HUDEP-2 (cell line): ENCODE results near the gene DDX39B.
A peak's percentile ranks its signal among the peaks of the same experiment; 100 is the strongest.

Experiments used
- DNase-seq, 76 experiments: peaks; one replicate each; lab custom pipeline; 2025; ENCODE audit not compliant: unreplicated experiment in 76 of 76; lab: John Stamatoyannopoulos, UW

Gene DDX39B

DNA sequence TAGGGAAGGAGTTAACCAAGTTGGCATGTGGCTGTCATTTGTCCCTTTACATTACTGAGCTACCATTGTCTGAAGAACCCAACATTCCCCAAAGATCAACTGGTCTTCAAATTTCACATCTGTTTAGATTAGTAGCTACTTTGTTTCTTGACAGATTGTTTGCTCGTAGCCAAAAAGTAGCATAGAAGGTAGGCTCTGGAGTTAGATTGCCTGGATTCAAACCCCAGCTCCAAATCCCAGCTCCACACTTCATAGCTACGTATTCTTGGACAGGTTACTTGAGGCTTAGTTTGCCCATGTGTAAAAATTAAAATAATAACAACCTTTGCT lies 6.7 kb upstream of the DDX39B start:
- no peak for DNase-seq

DNA sequence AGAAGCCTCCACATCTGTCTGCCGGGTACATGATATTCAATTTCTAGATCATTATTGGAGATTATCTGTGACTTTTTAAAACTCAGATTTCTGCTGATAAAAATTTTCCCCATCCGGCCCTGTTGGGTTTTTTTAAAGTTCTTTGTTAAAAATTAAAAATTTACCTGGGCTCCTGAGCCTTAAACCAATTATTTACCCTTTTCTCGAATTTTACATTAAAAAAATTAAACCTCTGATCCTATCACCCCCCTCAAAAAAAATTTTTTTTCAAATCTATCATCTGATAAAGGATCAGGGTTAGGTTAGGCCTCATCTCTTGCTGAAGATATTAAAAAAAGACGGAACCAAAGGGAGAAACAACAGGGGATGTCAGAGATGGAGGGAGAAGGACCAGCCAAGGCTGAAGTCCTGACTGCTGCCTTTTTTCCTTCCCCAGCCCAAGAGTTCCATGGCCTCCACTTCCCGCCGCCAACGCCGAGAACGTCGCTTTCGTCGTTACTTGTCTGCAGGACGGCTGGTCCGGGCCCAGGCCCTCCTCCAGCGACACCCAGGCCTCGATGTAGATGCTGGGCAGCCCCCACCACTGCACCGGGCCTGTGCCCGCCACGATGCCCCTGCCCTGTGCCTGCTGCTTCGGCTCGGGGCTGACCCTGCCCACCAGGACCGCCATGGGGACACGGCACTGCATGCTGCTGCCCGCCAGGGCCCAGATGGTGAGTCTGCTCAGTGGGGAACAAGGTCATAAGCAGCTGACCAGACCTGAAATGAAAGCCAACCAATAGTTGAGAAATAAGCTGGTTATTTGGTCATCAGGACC lies 6.1 kb upstream of the DDX39B start:
- DNase-seq = no peak

DNA sequence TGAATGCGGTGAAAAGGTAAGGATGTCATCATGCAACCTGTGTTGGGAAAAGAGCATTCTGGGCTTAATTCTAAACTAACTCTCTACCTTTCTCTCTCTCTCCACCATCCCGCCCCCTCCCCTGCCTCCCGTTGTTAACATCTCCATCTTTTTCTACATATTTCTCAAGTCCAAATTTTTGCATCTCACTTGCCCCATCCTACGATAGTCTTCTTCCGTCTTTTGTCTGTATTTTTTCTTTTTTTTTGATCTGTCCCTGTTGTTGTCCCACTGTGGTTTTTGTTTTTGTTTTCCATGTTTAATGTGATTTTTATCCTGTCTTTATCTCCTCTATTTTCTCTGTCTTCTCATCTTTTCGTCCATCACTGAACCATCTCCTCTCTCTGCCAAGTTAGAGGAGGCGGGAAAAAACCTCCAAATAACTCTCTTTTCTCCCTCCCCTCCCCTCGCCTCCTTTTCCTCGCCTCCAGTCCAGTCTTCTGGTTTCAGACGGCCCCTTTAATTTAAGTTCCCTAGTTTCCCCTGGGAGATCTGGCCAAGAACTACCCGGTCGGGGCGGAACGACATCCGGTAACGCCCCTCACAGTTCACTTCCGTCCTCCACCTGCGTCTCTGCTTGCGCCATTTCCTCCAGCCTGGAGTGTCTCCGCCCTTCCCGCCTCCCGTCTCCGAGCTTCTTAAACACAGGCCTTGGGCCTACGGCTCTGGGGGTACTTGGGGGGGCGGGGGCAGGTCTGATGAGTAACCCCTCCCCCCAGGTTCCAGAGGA lies 5.3 kb upstream of the DDX39B start, which contains the start of gene NFKBIL1:
Gene NFKBIL1, plus strand, starts transcription at position 651 of the 769 bp plus-strand sequence. Its CDS starts 87 bp downstream, at position 738.
- peak in 75 of 76 experiments; percentile 38 to 98 (median 94) for DNase-seq

DNA sequence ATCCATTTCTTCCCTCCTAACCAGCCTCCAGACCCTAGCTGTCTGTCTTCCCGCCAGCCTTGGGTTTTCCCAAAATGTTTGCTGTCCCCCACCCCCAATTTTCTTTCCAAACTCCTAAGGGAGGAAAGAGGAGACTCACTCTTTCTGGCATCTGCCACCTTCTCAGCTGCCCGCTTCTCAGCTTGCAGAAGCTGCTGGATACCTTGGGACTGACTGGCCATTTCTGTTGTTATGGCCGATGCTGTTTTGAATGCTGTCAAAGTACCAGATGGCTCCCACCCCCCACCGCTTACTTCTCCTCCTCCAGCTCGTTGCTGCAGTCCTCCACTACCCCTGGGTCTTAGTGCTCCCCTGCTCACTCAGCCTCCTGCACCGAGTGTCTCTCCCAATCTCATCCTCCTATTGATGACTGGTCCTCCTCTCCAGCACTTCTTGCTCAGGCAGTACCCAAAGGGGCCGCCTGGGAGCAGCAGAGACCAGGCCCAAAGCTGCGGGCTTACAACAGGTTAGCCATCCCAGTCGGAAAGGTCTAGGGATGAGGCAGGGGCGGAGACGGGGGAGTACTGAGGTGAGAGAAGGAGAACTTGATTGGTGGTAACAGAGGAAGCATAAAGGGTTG lies 4.6 kb upstream of the DDX39B start, which contains the start of gene ATP6V1G2:
Gene ATP6V1G2, minus strand, starts transcription at position 270 of the 619 bp plus-strand sequence. Its CDS starts 49 bp downstream, at position 221.
- peak in 74 of 76 experiments; percentile 38 to 92 (median 80) for DNase-seq

DNA sequence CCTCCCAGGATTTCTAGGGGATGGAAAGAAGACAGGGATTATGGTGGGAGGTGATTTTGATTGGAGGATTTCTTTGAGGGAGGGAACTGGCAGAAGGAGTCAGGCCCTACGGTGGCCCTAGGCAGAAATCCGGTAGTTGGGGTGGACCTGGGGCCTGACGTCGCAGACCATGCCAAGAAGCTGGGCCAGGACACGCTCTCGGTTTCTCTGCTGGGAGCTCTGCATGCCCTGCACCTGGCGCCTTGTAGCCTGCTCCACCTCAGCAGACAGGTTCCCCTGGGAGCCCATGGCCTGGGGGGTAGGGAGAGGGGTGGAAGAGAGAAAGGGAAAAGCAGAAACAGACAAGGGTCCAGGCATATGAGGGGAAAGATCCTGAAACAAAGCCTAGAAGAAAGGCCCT lies 3.5 kb upstream of the DDX39B start:
- DNase-seq = no peak

- DNase-seq = no peak
Observed at GRCh38 chr6:31544676-31545075, 2.9 kb upstream of the DDX39B start.

DNA sequence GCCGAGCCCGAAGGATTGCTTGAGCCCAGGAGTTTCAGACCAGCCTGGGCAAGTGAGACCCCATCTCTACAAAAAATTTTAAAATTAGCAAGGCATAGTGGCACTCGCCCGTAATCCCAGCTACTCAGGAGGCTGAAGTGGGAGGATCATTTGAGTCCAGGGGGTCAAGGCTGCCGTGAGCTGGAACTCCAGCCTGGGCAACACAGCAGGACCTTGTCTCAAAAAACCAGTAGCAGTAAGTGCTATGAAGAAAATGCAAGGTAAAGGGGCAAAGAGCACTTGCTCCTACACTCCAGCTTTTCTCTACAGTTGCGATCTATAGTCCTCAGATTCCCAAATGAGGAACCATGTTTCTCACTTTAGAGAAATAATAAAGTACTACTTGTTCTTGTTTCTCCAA lies 1.8 kb upstream of the DDX39B start:
- no peak for DNase-seq

DNA sequence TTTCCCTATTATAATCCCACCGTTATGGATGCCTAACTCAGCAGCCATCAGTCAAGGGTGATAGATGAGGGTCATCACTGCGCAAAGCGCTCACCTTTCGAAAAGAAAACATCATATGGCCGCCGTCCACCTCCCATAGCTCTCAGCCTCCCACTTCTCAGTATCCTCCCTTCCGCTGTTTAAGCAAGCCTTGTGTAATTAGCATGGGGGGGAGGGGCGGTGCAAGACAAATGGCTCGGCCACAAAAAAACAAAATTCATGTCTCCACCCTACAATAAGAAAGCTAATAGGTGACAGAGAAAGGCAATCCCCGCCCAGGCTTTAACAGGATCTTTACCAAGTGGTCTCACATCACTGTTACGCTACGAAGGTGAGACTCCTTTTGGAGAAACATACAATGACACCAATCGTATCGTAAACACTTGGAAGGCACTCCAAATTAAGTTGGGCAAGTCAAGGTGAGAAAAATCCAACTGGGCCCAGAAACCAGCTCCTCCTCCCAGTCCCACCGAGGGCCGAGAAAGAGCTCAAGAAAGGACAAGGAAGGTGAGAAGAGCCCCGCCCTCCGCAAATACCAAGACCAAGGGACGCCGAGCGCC lies 645 bp downstream of the DDX39B start:
- DNase-seq = peak in 51 of 76 experiments; percentile 24 to 77 (median 55)

- DNase-seq = no peak
Observed at GRCh38 chr6:31540640-31541039, 1.2 kb downstream of the DDX39B start.

- no peak for DNase-seq
Observed at GRCh38 chr6:31538805-31539400, 2.9 kb downstream of the DDX39B start.

DNA sequence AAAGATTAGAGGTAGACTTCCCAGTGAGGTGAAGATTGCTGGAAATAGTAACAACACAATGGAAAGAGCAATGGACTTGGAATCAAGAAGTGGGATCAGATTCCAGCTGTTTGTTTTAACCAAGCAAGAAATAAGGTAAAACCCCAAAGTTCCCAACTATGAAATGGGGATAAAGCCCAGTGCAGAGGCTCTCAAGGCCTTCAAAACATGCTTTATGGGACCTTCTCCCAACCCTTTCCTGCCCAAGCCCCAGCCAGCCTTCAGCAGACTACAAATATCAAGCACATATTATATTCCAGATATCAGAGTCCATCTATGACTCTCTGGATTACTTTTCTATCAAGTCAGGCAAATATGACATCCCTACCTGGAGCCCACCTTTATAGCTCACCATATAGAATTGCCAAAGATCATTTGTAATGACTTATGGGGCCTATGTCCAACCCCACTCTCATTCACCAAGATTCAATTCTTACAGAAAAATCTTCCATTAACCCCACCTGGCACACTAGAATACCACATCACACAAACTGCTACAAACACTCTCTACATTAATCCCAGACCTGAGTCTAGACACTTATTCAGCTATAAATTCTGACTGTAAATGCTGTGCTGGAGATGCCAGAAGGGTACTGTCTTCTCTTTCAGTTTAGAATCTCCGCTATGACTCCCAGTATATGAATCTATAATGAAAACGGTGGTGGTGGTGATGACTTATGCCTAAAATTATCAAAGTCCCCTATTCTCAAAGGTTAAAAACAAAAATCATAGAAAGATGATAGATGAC lies 6.1 kb downstream of the DDX39B start:
- no peak for DNase-seq

GRCh38 chr6:31534521-31535040 lies 7.2 kb downstream of the DDX39B start:
- no peak for DNase-seq

DNA sequence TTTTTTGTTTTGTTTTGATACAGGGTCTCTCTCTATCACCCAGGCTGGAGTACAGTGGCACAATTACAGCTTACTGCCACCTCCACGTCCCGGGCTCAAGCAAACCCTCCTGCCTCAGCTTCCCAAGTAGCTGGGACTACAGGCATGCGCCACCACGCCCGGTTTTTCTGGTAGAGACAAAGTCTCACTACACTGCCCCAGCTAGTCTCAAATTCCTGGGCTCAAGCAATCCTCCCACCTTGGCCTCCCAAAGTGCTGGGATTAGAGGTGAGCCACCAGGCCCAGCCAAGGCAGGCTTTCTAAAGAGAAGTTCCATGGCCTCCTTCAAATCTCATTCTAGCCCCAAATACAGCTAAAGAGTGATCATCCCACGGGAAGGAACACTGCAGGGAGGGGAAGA lies 7.8 kb downstream of the DDX39B start:
- DNase-seq = no peak

DNA sequence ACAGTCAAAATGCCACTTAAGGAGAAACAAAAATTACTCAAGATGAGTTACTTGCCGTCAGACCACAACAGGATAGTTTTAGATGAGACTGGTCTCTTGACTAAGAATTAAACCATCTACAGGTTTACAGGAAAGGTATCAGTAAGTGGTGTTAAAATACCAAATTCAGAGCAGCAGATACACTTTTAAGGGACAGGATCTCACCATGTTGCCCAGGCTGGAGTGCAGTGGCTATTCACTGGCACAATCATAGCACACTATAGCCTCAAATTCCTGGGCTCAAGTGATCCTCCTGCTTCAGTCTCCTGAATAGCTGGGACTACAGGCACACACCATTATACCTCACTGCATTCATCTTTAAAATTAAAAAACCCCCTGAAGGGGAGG lies 8.4 kb downstream of the DDX39B start:
- no peak for DNase-seq

GRCh38 chr6:31532644-31533454 lies 9.0 kb downstream of the DDX39B start:
- no peak for DNase-seq

DNA sequence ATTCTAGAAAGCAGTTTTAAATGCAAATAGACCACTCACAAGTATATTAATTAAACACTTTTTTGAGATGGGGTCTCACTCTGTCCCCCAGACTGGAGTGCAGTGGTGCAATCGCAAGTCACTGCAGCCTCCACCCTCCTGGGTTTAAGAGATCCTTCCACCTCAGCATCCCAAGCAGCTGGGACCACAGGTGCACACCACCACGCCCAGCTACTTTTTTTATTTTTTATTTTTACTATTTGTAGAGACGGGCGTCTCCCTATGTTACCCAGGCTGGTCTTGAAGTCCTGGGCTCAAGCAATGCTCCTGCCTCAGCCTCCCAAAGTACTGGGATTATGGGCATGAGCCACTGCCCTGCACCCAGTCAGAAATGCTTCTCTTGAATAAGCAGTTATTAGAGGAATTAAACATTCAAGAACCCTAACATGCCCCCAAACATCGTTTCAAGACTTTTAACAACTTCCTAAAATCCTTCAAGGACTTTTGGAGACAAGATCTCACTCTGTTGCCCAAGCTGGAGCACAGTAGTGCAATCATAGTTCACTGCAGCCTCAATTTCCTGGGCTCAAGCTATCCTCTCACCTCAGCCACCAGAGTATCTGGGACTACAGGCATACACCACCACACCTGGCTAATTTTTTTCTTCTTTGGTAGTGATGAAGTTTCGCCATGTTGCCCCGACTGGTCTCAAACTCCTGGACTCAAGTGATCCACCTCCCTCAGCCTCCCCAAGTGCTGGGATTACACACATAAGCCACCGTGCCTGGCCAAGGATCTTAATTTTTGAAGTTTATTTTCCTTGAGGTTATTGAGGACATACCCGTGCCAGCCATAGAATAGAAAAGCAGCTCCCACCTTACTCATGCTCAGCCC lies 9.8 kb downstream of the DDX39B start:
- no peak for DNase-seq

DNA sequence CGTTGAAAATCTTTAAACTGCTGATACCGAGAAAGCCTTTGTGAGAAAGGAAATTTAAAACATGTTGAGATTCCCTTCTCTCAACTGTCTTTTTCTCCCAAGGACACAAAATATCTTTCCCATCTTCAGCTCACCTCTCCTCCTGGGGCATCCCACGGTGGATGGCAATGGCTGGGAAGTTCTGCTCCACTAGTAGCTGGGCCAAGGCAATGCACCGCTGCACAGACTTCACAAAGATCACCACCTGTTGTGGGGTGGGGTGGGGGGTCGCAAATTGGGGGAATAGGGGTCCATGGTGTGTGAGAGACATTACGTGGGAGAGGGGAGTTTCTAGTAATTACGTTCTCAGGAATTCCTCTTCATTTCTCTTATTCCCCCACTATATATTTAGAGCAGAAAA lies 10.6 kb downstream of the DDX39B start:
- no peak for DNase-seq

- no peak for DNase-seq
Observed at GRCh38 chr6:31530659-31531058, 11.1 kb downstream of the DDX39B start.
